Sciatic nerve (tissue), 2 donors: ENCODE data around the gene CCDC3. TPM values are rescaled to one million over a fixed set of nuclear protein-coding genes. Genes with fewer than 3 reads are reported as not detected.
A peak's percentile ranks its signal among the peaks of the same experiment; 100 is the strongest.

Source experiments
- ATAC-seq: fragments of 200-7000 bp; cut with Tn5 transposase; one replicate; pipeline ENCODE4 v1.9.1; 2020; ENCODE audit warnings: mild to moderate bottlenecking, moderate library complexity
- DNase-seq: peaks from one replicate; pipeline ENCODE4 v3.0.0-alpha.2; 2020; ENCODE audit warnings: low spot score
- intact Hi-C: fragments of 100-400 bp; cut with DNase I; formaldehyde crosslinking; loops from one replicate; pipeline ENCODE4 v1.14.2; 2022
- total RNA-seq: library from RNA; stranded (reverse); fragmentation: NEBNext Ultra II Directional; extraction: Animal tissue kit (Norgen Biotek cat#: 25700); gene quantifications from one replicate; pipeline ENCODE4 v1.2.1, GENCODE V29; 2021
- donor health status: DM: no; HTN: no; CAD: no.
- donor health status: DM: no; HTN: no; CAD: no.

CCDC3 gene
- total RNA-seq, 1 donor from 2014 or later = 114 TPM

GRCh38 chr10:12906051-12906541 is 95.4 kb downstream of the CCDC3 start:
- DNase-seq = no peak
- ATAC-seq = peak; percentile 25
- intact Hi-C loops = no loop called here

- DNase-seq (no peak), ATAC-seq (no peak)
- intact Hi-C loops = no loop called here
These were observed 96.4 kb downstream of the CCDC3 start for GRCh38 chr10:12905067-12905466.

- intact Hi-C loops = no loop called here
- no peak for ATAC-seq
These were observed 98.6 kb downstream of the CCDC3 start for GRCh38 chr10:12902851-12903358.

GRCh38 chr10:12902135-12902572 is 99.4 kb downstream of the CCDC3 start:
- intact Hi-C loops = no loop called here
- no peak for ATAC-seq
- DNase-seq = no peak

More at GRCh38 chr10:12902851-12903358, 98.6 kb downstream of the CCDC3 start:
- no peak for DNase-seq

- no peak for ATAC-seq
- no peak for DNase-seq
- intact Hi-C loops = no loop called here
These were observed 102.0 kb downstream of the CCDC3 start for GRCh38 chr10:12899546-12899945.

GRCh38 chr10:12898271-12898670 is 103.2 kb downstream of the CCDC3 start:
- DNase-seq (no peak), ATAC-seq (no peak)
- intact Hi-C loops = no loop called here

GRCh38 chr10:12897278-12897677 is 104.2 kb downstream of the CCDC3 start:
- intact Hi-C loops = no loop called here
- ATAC-seq (peak; percentile 29), DNase-seq (no peak)

GRCh38 chr10:12896251-12896650 is 105.3 kb downstream of the CCDC3 start:
- ATAC-seq (no peak), DNase-seq (no peak)
- intact Hi-C loops = no loop called here

- DNase-seq = no peak
- intact Hi-C loops = no loop called here
- ATAC-seq = no peak
These were observed 108.6 kb downstream of the CCDC3 start for GRCh38 chr10:12892924-12893323.

- no peak for ATAC-seq
- intact Hi-C loops = no loop called here
- DNase-seq = no peak
These were observed 110.6 kb downstream of the CCDC3 start for GRCh38 chr10:12890958-12891357.

- intact Hi-C loops = no loop called here
- ATAC-seq (peak; percentile 91), DNase-seq (peak; percentile 68)
These were observed 113.0 kb downstream of the CCDC3 start for GRCh38 chr10:12888470-12888869.

GRCh38 chr10:12887780-12888179 is 113.7 kb downstream of the CCDC3 start:
- ATAC-seq (no peak), DNase-seq (no peak)
- intact Hi-C loops = no loop called here

- DNase-seq (no peak), ATAC-seq (no peak)
- intact Hi-C loops = no loop called here
These were observed 116.7 kb downstream of the CCDC3 start for GRCh38 chr10:12884851-12885250.

GRCh38 chr10:12880423-12880822 is 121.1 kb downstream of the CCDC3 start:
- intact Hi-C loops = no loop called here
- DNase-seq (no peak), ATAC-seq (no peak)

GRCh38 chr10:12877150-12877549 is 124.4 kb downstream of the CCDC3 start:
- DNase-seq (no peak), ATAC-seq (no peak)
- intact Hi-C loops = no loop called here

- intact Hi-C loops = no loop called here
- DNase-seq = no peak
- no peak for ATAC-seq
These were observed 125.2 kb downstream of the CCDC3 start for GRCh38 chr10:12876266-12876665.

GRCh38 chr10:12875100-12875499 is 126.4 kb downstream of the CCDC3 start:
- DNase-seq (no peak), ATAC-seq (peak; percentile 90)
- intact Hi-C loops = no loop called here

GRCh38 chr10:12874501-12874900 is 127.0 kb downstream of the CCDC3 start:
- DNase-seq (no peak), ATAC-seq (peak; percentile 10)
- intact Hi-C loops = no loop called here

GRCh38 chr10:12873172-12873571 is 128.3 kb downstream of the CCDC3 start:
- ATAC-seq (no peak), DNase-seq (no peak)
- intact Hi-C loops = no loop called here

- intact Hi-C loops = no loop called here
- no peak for DNase-seq
- no peak for ATAC-seq
These were observed 128.9 kb downstream of the CCDC3 start for GRCh38 chr10:12872577-12872976.

GRCh38 chr10:12869427-12869826 is 132.1 kb downstream of the CCDC3 start:
- no peak for ATAC-seq

More at GRCh38 chr10:12869427-12869826, 132.1 kb downstream of the CCDC3 start:
- no peak for DNase-seq
- intact Hi-C loops = loop anchor here (5.0 kb wide), 1 partner anchor 1888 kb away; no protein-coding TSS in a partner anchor
